GM18951 (cell line): ENCODE measurements around the gene ERC1.
"Not testable (repeated sequence)": the region's sequence is repeated elsewhere in the genome, so short reads cannot be mapped to it uniquely, and the experiment has no call there.

Experiments
- POLR2A ChIP-seq: IDR thresholded peaks from 4 replicates; pipeline ENCODE4 v1.6.1; 2011; ENCODE audit warnings: mild to moderate bottlenecking; ENCODE audit not compliant: insufficient read length, insufficient read depth; ENCODE audit errors: extremely low read depth
- in situ Hi-C: fragments of 300-500 bp; cut with MboI; formaldehyde crosslinking; loops from one replicate; pipeline ENCODE4 v1.12.0; 2022; ENCODE audit warnings: low sequenced_read_pairs, mixed read lengths, inconsistent platforms; ENCODE audit not compliant: unreplicated experiment

The ERC1 gene

DNA sequence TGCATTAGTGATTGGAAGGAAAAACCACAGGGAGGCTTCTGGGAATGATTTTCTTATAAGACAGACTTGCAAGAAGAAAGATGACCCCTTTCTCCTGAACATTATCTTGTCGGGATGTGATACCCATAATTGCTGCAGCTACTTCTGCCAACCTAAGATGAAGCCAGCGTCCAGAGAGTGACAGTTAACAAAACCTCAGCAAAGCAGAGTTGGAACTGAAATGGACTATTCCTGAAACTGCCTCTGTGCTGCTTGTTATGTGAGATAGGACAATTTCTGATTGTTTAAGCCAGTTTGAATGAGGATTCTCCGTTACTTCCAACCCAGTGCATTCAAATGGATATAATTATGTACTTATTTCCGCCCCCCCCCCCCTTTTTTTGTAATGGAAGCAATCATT is 204.5 kb downstream of the ERC1 start:
- in situ Hi-C loops = no loop called here
- no peak for TF ChIP-seq POLR2A

DNA sequence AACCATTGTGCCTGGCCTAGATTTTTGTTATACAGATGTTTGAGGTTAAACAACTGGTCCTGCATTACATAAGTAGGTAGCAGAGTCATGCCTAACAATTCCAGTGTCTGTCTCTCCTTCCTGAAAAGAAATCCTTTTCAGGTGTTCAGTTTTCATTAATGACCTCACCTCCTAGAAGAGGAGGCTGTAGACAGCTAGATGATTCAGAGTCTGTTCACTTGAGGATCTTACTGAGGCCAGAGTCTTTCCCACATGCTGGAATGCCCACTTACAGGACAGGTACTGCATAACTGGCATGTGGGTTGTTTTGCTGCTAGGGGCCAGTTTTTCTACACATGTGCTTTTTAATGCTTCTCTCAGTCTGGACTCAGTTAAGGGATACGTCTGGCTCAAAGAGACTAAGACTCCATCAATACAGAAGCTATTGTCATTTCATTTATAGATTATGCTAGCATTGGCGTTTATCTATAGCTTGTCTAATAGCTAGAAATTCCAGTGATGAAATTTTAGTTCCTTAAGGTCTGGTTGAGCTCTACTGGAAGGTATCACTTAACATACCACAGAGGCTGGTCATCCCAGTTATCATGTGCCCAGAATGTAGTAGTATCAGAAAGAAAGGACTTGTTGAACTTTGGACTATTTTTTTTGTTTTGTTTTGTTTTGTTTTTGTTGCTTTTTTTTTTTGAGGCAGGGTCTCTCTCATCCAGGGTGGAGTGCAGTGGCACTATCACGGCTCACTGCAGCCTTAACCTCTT is 206.4 kb downstream of the ERC1 start:
- in situ Hi-C loops = no loop called here
- no peak for TF ChIP-seq POLR2A

DNA sequence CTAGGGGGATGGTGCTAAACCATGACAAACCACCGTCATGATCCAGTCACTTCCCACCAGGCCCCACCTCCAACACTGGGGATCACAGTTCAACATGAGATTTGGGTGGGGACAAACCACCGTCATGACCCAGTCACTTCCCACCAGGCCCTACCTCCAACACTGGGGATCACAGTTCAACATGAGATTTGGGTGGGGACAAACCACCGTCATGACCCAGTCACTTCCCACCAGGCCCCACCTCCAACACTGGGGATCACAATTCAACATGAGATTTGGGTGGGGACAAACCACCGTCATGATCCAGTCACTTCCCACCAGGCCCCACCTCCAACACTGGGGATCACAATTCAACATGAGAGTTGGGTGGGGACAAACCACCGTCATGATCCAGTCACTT is 207.8 kb downstream of the ERC1 start:
- in situ Hi-C loops = not testable (repeated sequence)

DNA sequence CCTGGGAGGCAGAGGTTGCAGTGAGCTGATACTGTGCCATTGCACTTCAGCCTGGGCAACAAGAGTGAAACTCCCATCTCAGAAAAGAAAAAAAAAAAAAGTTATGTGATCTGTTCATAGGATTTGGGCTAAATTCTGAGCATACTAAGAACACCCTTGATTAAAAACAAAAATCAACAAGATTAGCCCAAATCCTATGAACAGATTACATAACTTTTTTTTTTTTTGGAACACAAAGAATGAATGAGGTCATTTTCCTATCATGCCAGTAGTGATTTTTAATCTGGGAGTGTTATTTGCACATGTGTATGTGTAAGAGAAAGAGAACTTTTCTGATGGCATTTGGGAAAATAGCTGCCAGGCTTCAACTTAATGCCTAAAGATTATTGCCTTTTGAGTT is 208.7 kb downstream of the ERC1 start:
- in situ Hi-C loops = no loop called here
- no peak for TF ChIP-seq POLR2A

DNA sequence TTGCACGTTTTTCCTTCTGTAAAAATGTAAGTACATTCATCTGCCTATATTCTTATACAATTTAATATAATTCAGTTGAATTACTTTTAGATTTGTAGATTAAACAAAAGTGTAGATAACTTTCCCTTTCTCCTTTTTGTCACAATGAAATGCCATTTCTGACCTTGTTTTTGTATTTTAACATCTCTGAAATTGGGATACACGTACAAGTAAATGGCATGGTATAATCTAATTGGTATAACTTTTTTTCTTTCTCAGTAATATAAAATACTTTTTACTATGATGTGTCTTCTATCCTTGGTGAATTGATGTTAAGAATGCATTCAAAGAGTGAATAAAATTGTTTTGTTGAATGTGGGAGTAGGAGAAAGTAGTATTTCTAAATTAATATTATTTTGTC is 210.0 kb downstream of the ERC1 start:
- no peak for TF ChIP-seq POLR2A
- in situ Hi-C loops = no loop called here

DNA sequence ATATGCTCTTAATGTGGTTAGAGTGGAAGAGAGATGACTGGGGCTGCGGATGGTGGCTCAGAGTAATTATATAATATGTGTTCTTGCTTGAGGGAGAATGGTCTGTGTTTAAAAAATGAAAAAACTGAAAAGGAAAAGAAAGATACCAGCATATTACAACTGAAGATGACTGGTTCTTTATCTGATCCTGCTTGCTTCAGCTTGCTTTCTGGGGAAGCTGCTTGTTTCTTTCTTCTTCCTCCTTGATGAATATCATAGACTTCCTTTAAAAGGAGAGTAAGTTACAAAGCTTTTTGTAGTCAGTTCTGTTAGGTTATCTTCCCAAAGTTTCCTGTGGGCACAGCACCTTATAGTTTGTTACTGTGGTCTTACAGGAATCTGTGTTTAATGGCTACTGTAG is 210.9 kb downstream of the ERC1 start:
- in situ Hi-C loops = no loop called here
- no peak for TF ChIP-seq POLR2A

DNA sequence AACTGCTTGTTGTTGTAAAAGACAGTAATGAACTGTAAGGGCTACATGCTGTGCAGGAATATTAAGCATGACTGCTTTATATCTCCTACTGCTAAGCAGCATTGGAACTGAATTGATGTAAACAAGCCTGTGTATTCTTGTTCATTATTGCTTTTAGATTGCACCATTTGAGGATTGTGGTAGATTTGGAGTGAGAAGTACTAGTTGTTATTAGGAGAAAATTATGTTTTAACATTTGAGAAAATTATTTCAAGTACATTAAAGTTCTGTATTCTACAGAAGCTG is 212.7 kb downstream of the ERC1 start:
- TF ChIP-seq POLR2A = no peak
- in situ Hi-C loops = no loop called here

DNA sequence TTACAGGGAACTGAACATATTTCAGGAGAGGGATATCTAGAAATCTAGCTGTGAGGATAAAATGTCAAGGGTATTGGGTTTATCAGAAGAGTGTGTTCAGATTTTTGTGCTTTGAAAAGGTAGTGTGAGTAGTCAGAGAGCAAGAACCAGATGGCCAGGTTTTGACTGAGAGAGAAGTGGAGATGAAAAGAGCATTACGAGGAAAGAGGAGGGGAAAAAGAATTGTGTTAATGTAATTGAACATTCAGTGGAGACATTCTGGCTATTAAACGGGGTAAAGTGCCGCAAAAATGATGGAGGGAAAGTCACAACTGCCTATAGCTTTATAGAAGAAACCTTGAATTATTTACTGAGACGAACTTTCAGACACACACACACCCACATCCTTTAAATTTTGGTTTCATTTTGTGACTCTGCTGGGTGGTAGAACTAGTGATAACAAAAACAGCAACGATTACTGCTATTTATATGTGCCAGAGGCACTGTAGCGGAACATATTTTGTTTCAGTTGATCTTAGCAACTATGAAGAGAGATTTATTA is 213.6 kb downstream of the ERC1 start:
- in situ Hi-C loops = no loop called here
- no peak for TF ChIP-seq POLR2A

DNA sequence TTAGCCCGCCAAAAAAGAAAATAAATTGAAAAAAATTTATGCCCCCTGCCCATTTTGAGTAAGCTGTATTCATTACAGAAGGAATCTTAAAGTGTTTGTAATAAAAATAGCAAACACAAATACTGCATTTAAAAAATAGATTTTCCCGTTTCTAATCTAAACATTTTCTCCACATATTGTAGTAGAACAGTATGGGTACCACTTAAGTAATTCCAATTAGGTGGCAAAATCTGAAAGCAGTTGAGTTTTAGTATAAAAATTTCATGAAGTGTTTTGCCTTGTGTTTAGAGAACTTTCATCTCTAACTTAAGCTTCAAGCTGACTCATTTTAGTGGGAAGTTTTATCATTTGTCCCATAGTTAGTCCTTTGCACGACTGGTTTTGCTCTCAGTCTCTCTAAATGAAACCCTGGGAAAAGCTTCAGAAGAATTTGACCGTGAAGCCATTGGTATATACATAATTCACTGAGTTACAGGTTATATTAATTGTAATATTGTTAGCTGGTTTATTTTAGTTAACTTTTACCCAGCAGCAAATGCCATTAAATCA is 214.6 kb downstream of the ERC1 start:
- in situ Hi-C loops = no loop called here
- TF ChIP-seq POLR2A = no peak

DNA sequence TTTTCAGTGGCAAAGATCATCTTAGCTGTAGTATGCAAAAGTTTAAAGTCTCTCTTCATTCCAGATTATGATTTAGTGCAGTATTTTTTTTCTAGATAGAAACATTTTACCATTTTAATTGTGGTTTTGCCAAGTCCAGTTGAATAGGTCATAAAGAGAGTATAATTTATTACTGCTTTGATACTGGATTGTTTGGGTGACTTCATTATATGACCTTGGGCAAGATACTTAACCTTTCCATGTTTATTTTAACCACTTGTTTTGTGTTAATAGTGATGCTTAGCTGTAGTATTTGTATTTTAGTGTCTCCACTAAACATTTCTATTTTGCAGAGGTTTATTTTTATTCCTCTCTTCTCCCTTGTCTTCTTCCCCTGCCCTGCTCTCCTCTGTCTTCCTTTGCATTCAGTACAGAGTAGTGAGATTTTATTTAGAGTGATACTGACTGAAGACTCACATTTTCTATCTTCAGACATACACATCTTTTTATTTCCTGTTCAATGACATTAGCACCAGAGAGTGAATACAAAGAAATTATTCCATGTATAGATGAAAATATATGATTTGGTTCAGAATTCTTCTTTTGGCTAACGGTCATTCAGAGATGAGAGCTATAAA is 215.2 kb downstream of the ERC1 start:
- in situ Hi-C loops = no loop called here
- no peak for TF ChIP-seq POLR2A

DNA sequence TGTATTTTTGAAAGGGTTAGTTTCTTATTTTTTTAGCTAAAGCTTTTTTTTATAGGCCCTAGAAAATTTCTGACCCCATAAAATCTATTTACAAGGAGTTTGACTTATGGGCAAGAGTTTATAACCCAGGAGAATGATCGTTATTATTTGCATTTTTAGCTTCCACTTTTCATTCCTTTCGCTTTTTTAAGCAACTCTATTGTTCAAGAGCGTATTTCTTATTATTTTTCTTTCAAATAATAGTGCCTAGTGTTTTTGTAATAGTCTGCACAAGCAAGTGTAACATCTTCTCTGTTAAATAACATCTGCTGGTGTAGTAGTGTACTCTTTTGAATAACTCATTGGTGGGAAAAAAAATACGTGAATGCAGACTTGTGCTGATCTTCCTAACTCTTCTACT is 216.3 kb downstream of the ERC1 start:
- in situ Hi-C loops = no loop called here
- no peak for TF ChIP-seq POLR2A

DNA sequence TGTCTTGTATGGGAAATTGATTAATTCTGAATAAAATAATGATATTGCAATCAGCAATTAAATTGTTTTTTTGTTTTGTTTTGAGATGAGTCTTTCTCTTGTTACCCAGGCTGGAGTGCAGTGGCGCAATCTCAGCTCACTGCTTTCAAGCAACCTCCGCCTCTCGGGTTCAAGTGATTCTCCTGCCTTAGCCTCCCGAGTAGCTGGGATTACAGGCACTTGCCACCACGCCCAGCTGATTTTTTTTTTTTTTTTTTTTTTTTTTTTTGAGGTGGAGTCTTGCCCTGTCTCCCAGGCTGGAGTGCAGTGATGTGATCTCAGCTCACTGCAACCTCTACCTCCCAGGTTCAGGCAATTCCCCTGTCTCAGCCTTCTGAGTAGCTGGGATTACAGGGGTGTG is 217.7 kb downstream of the ERC1 start:
- in situ Hi-C loops = not testable (repeated sequence)

DNA sequence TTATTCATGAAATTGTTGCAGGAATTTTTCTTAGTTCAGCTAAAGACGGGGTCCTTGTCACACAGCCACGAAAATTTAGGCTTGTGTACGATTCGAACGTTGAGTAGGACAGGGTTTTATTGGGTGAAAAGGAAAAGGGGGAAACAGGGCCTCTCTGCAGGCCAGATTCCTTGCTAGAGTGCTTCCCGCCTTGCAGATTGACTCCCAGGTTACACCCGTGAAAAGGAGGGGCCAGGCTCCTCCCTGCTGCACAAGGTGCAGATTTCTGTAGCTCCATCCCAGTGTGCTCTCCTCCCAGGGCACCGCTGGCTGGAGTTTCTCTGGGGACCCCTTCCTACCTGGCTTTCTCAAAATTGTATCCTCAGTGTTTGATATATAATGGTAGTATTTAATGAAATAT is 221.5 kb downstream of the ERC1 start:
- TF ChIP-seq POLR2A = no peak
- in situ Hi-C loops = no loop called here

DNA sequence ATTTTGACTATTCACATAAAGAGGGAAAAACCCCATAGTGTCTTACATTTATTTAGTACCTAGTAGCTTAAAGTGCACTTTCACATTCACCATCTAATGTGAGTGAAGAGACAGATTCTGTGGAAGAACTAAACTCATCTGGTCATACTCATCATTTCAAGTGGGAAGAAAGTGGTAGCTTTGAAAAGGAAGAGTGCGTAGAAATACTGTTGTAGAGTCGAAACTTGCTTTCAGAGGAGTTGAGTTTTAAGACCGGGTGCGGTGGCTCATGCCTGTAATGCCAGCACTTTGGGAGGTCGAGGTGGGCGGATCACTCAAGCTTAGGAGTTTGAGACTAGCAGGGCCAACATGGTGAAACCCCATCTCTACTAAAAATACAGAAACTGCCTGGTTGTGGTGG is 222.2 kb downstream of the ERC1 start:
- in situ Hi-C loops = no loop called here
- no peak for TF ChIP-seq POLR2A
